H1 (cell line): ENCODE results near the gene ZNF775. TPM values are rescaled to one million over a fixed set of nuclear protein-coding genes. Genes with fewer than 3 reads are reported as not detected.

Experiments used
- CTCF ChIA-PET: fragments of 300-600 bp; sonication (Branson Sonifier 250); formaldehyde crosslinking; loops from one replicate; lab custom pipeline; 2021; ENCODE audit not compliant: partially characterized antibody; lab: Charles Lee
- POLR2A ChIA-PET: fragments of 300-600 bp; sonication (Branson Sonifier 250); formaldehyde crosslinking; loops from one replicate; lab custom pipeline; 2021; ENCODE audit warnings: inconsistent platforms; ENCODE audit not compliant: partially characterized antibody; lab: Charles Lee
- DNase-seq, 2 experiments: peaks; one replicate each; pipeline versions ENCODE4 v3.0.0 to v3.0.0-alpha.2; 2010 to 2022; ENCODE audit warnings: low spot score in 2 of 2, low read depth in 1 of 2, mixed read lengths in 1 of 2
- FAIRE-seq: peaks from 2 replicates; lab custom pipeline; 2011; peaks lifted over from hg19 to GRCh38; lab: Jason Lieb, UNC
- H2AFZ ChIP-seq: 2 replicates; pipeline ENCODE4 v1.8.1; 2012; ENCODE audit warnings: low read length, inconsistent platforms
- H2AK5ac ChIP-seq: 2 replicates; pipeline ENCODE4 v1.6.1; 2013; ENCODE audit warnings: low read depth, low read length
- H2BK120ac ChIP-seq: replicated peaks from 2 replicates; pipeline ENCODE3; 2013; ENCODE audit warnings: low read depth, low read length, inconsistent platforms
- H2BK12ac ChIP-seq: 2 replicates; pipeline ENCODE4 v1.6.1; 2013; ENCODE audit warnings: low read depth, low read length
- H2BK15ac ChIP-seq: 2 replicates; pipeline ENCODE4 v1.6.1; 2013; ENCODE audit warnings: low read length
- H2BK20ac ChIP-seq: 2 replicates; pipeline ENCODE4 v1.6.1; 2013; ENCODE audit warnings: low read length
- H2BK5ac ChIP-seq: 2 replicates; pipeline ENCODE4 v1.6.1; 2013; ENCODE audit warnings: low read depth, low read length
- H3K14ac ChIP-seq: 2 replicates; pipeline ENCODE4 v1.6.1; 2013; ENCODE audit warnings: inconsistent platforms; ENCODE audit not compliant: insufficient read length
- H3K18ac ChIP-seq: 2 replicates; pipeline ENCODE4 v1.6.1; 2013; ENCODE audit warnings: low read length; ENCODE audit errors: extremely low read depth
- H3K23ac ChIP-seq: 2 replicates; pipeline ENCODE4 v1.6.1; 2013; ENCODE audit warnings: inconsistent platforms; ENCODE audit not compliant: insufficient read length
- H3K23me2 ChIP-seq: 2 replicates; pipeline ENCODE4 v1.6.1; 2013; ENCODE audit warnings: low read depth, low read length
- H3K27ac ChIP-seq: 2 replicates; pipeline ENCODE4 v1.6.1; 2011; ENCODE audit warnings: low read depth, low read length, inconsistent platforms
- H3K27me3 ChIP-seq, 4 experiments: replicated peaks in 1 of 4; 1 replicate in 1 of 4; 2 replicates in 3 of 4; pipeline versions ENCODE4 v1.6.1 to v1.8.1; 2011 to 2013; ENCODE audit warnings: low read length in 3 of 4, mild to moderate bottlenecking in 3 of 4, inconsistent platforms in 2 of 4, mixed read lengths in 2 of 4, moderate library complexity in 1 of 4; ENCODE audit not compliant: control insufficient read depth in 3 of 4, insufficient read depth in 3 of 4; ENCODE audit errors: extremely low read depth in 1 of 4
- H3K36me3 ChIP-seq, 4 experiments: 2 replicates each; pipeline versions ENCODE4 v1.6.1 to v1.8.1; 2011 to 2013; ENCODE audit warnings: mild to moderate bottlenecking in 4 of 4, low read length in 3 of 4, moderate library complexity in 2 of 4, control low read depth in 1 of 4, inconsistent platforms in 1 of 4; ENCODE audit not compliant: insufficient read depth in 4 of 4, control insufficient read depth in 2 of 4
- H3K4ac ChIP-seq: replicated peaks from 2 replicates; pipeline ENCODE3; 2013; ENCODE audit warnings: low read length, low read depth, mixed read lengths, inconsistent platforms; ENCODE audit not compliant: insufficient read length
- H3K4me1 ChIP-seq, 4 experiments: replicated peaks in 1 of 4; 1 replicate in 1 of 4; 2 replicates in 3 of 4; pipeline versions ENCODE4 v1.6.1 to v1.8.1; 2011 to 2013; ENCODE audit warnings: low read length in 3 of 4, inconsistent platforms in 2 of 4, mixed read lengths in 1 of 4; ENCODE audit not compliant: insufficient read depth in 4 of 4, control insufficient read depth in 3 of 4
- H3K4me2 ChIP-seq, 2 experiments: 2 replicates each; pipeline versions ENCODE4 v1.6.1 to v1.8.1; 2011 to 2013; ENCODE audit warnings: low read depth in 2 of 2, low read length in 2 of 2, control low read depth in 1 of 2, inconsistent platforms in 1 of 2, mild to moderate bottlenecking in 1 of 2; ENCODE audit not compliant: insufficient read depth in 1 of 2
- H3K4me3 ChIP-seq, 4 experiments: fragments of 200-600, 300-600 bp in 1 of 4; sonication (generic), shearing (Covaris generic), sonication (Bioruptor Twin) in 1 of 4; 2 replicates each; pipeline versions ENCODE4 v1.5.1 to v1.8.1; 2011 to 2016; ENCODE audit warnings: low read length in 4 of 4, low read depth in 3 of 4, control low read depth in 2 of 4, inconsistent platforms in 2 of 4, mild to moderate bottlenecking in 2 of 4, mixed read lengths in 1 of 4, moderate library complexity in 1 of 4; ENCODE audit not compliant: insufficient read depth in 2 of 4; ENCODE audit errors: extremely low read depth in 1 of 4
- H3K56ac ChIP-seq: replicated peaks from 2 replicates; pipeline ENCODE3; 2013; ENCODE audit warnings: low read depth, mild to moderate bottlenecking, mixed read lengths, low read length, inconsistent platforms; ENCODE audit not compliant: insufficient read length
- H3K79me1 ChIP-seq: 2 replicates; pipeline ENCODE4 v1.6.1; 2013; ENCODE audit warnings: low read depth, low read length, control low read depth
- H3K79me2 ChIP-seq, 2 experiments: 2 replicates each; pipeline versions ENCODE4 v1.6.1 to v1.8.1; 2012 to 2013; ENCODE audit warnings: low read length in 2 of 2, mild to moderate bottlenecking in 2 of 2, inconsistent platforms in 1 of 2; ENCODE audit not compliant: insufficient read depth in 2 of 2, control insufficient read depth in 1 of 2
- H3K9ac ChIP-seq, 4 experiments: replicated peaks in 1 of 4; 1 replicate in 1 of 4; 2 replicates in 3 of 4; pipeline versions ENCODE4 v1.6.1 to v1.8.1; 2011 to 2013; ENCODE audit warnings: low read depth in 3 of 4, low read length in 3 of 4, control low read depth in 2 of 4, mild to moderate bottlenecking in 2 of 4, moderate library complexity in 2 of 4, inconsistent platforms in 1 of 4; ENCODE audit errors: extremely low read depth in 1 of 4
- H3K9me3 ChIP-seq, 2 experiments: 2 replicates each; pipeline versions ENCODE4 v1.6.1 to v1.8.1; 2012 to 2013; ENCODE audit warnings: mild to moderate bottlenecking in 2 of 2, moderate library complexity in 2 of 2, control low read depth in 1 of 2, inconsistent platforms in 1 of 2, low read depth in 1 of 2, low read length in 1 of 2, mixed read lengths in 1 of 2; ENCODE audit not compliant: insufficient read depth in 2 of 2
- H4K20me1 ChIP-seq, 2 experiments: replicated peaks in 1 of 2; 2 replicates each; pipeline versions ENCODE3 to v1.8.1; 2011 to 2013; ENCODE audit warnings: inconsistent platforms in 2 of 2, low read length in 2 of 2, mild to moderate bottlenecking in 1 of 2; ENCODE audit not compliant: insufficient read depth in 2 of 2, control insufficient read depth in 1 of 2
- H4K5ac ChIP-seq: 2 replicates; pipeline ENCODE4 v1.6.1; 2013; ENCODE audit warnings: low read length, low read depth, mixed read lengths, inconsistent platforms; ENCODE audit not compliant: insufficient read length
- H4K8ac ChIP-seq: 2 replicates; pipeline ENCODE4 v1.8.0; 2013; ENCODE audit warnings: mild to moderate bottlenecking, moderate library complexity, low read length, inconsistent platforms; ENCODE audit not compliant: insufficient read depth; ENCODE audit errors: extremely low read depth
- H4K91ac ChIP-seq: replicated peaks from 2 replicates; pipeline ENCODE3; 2013; ENCODE audit warnings: low read length, mixed read lengths, inconsistent platforms; ENCODE audit not compliant: insufficient read length
- BACH1 ChIP-seq: IDR thresholded peaks from 2 replicates; pipeline ENCODE4 v1.6.1; 2012; ENCODE audit warnings: low read length, improper control_type of control experiment
- BRCA1 ChIP-seq: IDR thresholded peaks from 2 replicates; pipeline ENCODE4 v1.6.1; 2012; ENCODE audit warnings: low read depth, low read length, improper control_type of control experiment
- CHD1 ChIP-seq: IDR thresholded peaks from 2 replicates; pipeline ENCODE4 v1.6.1; 2012; ENCODE audit warnings: low read depth, low read length, improper control_type of control experiment
- POU5F1 ChIP-seq: IDR thresholded peaks from 2 replicates; pipeline ENCODE4 v1.6.1; 2011; ENCODE audit warnings: low read depth, mild to moderate bottlenecking, low read length, moderate library complexity
- TEAD4 ChIP-seq: IDR thresholded peaks from 2 replicates; pipeline ENCODE4 v1.6.1; 2012; ENCODE audit warnings: low read depth, low read length, inconsistent platforms, mixed read lengths
- WGBS, 2 experiments: shearing (Covaris generic) in 1 of 2; methylation state at CpG; one replicate each; pipeline versions ENCODE4 v1.1.6 to v1.1.7; 2013 to 2015; ENCODE audit warnings: low lambda C conversion rate in 2 of 2, mixed read lengths in 2 of 2, inconsistent platforms in 1 of 2, low coverage in 1 of 2, missing lambda C conversion rate in 1 of 2; ENCODE audit not compliant: insufficient replicate concordance in 2 of 2, insufficient coverage in 1 of 2, insufficient read length in 1 of 2; ENCODE audit errors: extremely low coverage in 1 of 2, missing lambda C conversion rate in 1 of 2; 5-methylcytosine and 5-hydroxymethylcytosine counted together
- polyA plus RNA-seq, 7 experiments: library from polyadenylated mRNA; depleted of rRNA in 3 of 7; stranded (reverse) in 5 of 7; unstranded in 2 of 7; fragments of >200 nt in 5 of 7; fragments of 200-250 nt in 2 of 7; gene quantifications; 1 replicate in 5 of 7; 2 replicates in 1 of 7; 4 replicates in 1 of 7; pipeline versions ENCODE4 v1.2.1 to v1.2.3, GENCODE V29; 2011 to 2013; ENCODE audit warnings: missing spikeins in 2 of 7, mixed read lengths in 2 of 7
- total RNA-seq: library from RNA; stranded (reverse); fragmentation: NEBNext Ultra II Directional; extraction: Animal tissue kit (Norgen Biotek cat#: 25700); gene quantifications from 2 replicates; pipeline ENCODE4 v1.2.1, GENCODE V29; 2021

The ZNF775 gene
- total and polyA plus RNA-seq, 2 of the 8 experiments (the other 6 are each of a cell fraction or from before 2014, with no cell fraction given): 13.6 to 21.5 TPM

DNA sequence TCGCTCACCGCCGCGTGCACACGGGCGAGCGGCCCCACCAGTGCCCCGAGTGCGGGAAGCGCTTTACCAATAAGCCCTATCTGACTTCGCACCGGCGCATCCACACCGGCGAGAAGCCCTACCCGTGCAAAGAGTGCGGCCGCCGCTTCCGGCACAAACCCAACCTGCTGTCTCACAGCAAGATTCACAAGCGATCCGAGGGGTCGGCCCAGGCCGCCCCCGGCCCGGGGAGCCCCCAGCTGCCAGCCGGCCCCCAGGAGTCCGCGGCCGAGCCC is 7.2 kb upstream of the ZNF775 start:
- no peak overlapping the region for H3K4me2 ChIP-seq
- H2BK15ac ChIP-seq: no peak overlapping the region
- H3K14ac ChIP-seq: no peak overlapping the region
- CTCF ChIA-PET: interaction anchor here (0.6 to 5.6 kb wide), 2 partner anchors 15 to 475 kb away, joined by 4 to 32 read pairs; no protein-coding TSS in a partner anchor
- no peak overlapping the region for H3K23ac ChIP-seq
- peaks cover 2 to 15% of the 10 kb centered on the region in 2 experiments for H4K20me1 ChIP-seq
- TF ChIP-seq CHD1 (no peak), POU5F1 (no peak), BACH1 (no peak), BRCA1 (no peak), TEAD4 (no peak)
- no peak overlapping the region for H2AK5ac ChIP-seq
- no peak overlapping the region for H3K18ac ChIP-seq
- H3K9me3 ChIP-seq: no peaks in the 10 kb centered on the region
- no peaks in the 10 kb centered on the region for H3K27me3 ChIP-seq
- DNase-seq (no peak), FAIRE-seq (no peak)
- no peak overlapping the region for H2AFZ ChIP-seq
- peaks cover 18% of the 10 kb centered on the region for H3K79me1 ChIP-seq
- H3K9ac ChIP-seq: no peak overlapping the region
- no peak overlapping the region for H2BK5ac ChIP-seq
- H3K56ac ChIP-seq: no peak overlapping the region
- no peak overlapping the region for H2BK120ac ChIP-seq
- H3K79me2 ChIP-seq: peaks cover 7 to 54% of the 10 kb centered on the region in 2 experiments; a peak in 3 of 4 replicates
- no peak overlapping the region for H3K4ac ChIP-seq
- no peak overlapping the region for H4K91ac ChIP-seq
- H4K5ac ChIP-seq: no peak overlapping the region
- H4K8ac ChIP-seq: no peak overlapping the region
- WGBS, 2 experiments: 96% methylated on average over 11 of the region's 30 CpGs; no CpG with 5 or more reads in 1 of the 2 experiments
- H3K23me2 ChIP-seq: peaks cover 11% of the 10 kb centered on the region; the same call in 1 of the 2 replicates
- H3K4me1 ChIP-seq: peaks cover 2 to 30% (median 12%) of the 10 kb centered on the region in 4 experiments
- no peak overlapping the region for H3K4me3 ChIP-seq
- POLR2A ChIA-PET: interaction anchor here (0.5 to 8.6 kb wide), 9 partner anchors 10 to 614 kb away, joined by 3 to 230 read pairs (median 23); partner anchors contain the start of gene RARRES2
- no peak overlapping the region for H2BK12ac ChIP-seq
- peaks cover 16 to 49% (median 31%) of the 10 kb centered on the region in 4 experiments for H3K36me3 ChIP-seq
- H2BK20ac ChIP-seq: no peak overlapping the region
- no peak overlapping the region for H3K27ac ChIP-seq
